Lower leg skin (tissue), 3 donors: ENCODE results near the gene ENTR1.
"Not testable (repeated sequence)": the region's sequence is repeated elsewhere in the genome, so short reads cannot be mapped to it uniquely, and the experiment has no call there.

Experiments used
- CTCF ChIP-seq, 3 donors: fragments of 450-650 bp; IDR thresholded peaks; one replicate each; pipeline ENCODE4 v1.5.1; 2016; ENCODE audit warnings: antibody characterized with exemption in 3 of 3, mild to moderate bottlenecking in 3 of 3, moderate library complexity in 2 of 3
- POLR2A ChIP-seq, 2 donors: fragments of 450-650 bp; IDR thresholded peaks; one replicate each; pipeline ENCODE4 v1.6.1; 2016 to 2017; ENCODE audit warnings: antibody characterized with exemption in 2 of 2, mild to moderate bottlenecking in 1 of 2, moderate library complexity in 1 of 2

- not testable (repeated sequence) for TF ChIP-seq CTCF, POLR2A (IDR thresholded peaks at IDR 0.05)
Observed at GRCh38 chr9:136407061-136407460, 3.4 kb downstream of the ENTR1 start.
